ENCODE results near the gene TMEM271. TPM values are rescaled to one million over a fixed set of nuclear protein-coding genes. Genes with fewer than 3 reads are reported as not detected.

TMEM271 gene
- total RNA-seq, 1 donor from 2014 or later: not detected

- Histone ChIP-seq H3K27me3 (ENCODE audit: low read depth) (peaks cover 14% of the 10 kb centered on the region), H3K4me3 (no peak overlapping the region), H3K9me3 (no peaks in the 10 kb centered on the region), H3K36me3 (no peaks in the 10 kb centered on the region), H3K27ac (no peak overlapping the region), H3K4me1 (no peaks in the 10 kb centered on the region)
- no peak for ATAC-seq
- intact Hi-C loops (cut with DNase I): no loop called here
- TF ChIP-seq CTCF (IDR thresholded peaks at IDR 0.05): no peak
- no peak for DNase-seq
Observed at GRCh38 chr4:622996-623913, 47.2 kb upstream of the TMEM271 start.

GRCh38 chr4:622071-622995 is 46.2 kb upstream of the TMEM271 start:
- H3K4me3 ChIP-seq: no peak overlapping the region
- no peak for TF ChIP-seq CTCF (IDR thresholded peaks at IDR 0.05)
- intact Hi-C loops (cut with DNase I): no loop called here
- no peaks in the 10 kb centered on the region for H3K36me3 ChIP-seq
- no peaks in the 10 kb centered on the region for H3K4me1 ChIP-seq
- no peaks in the 10 kb centered on the region for H3K9me3 ChIP-seq
- DNase-seq: no peak
- no peak overlapping the region for H3K27ac ChIP-seq
- H3K27me3 ChIP-seq (ENCODE audit: low read depth): peaks cover 20% of the 10 kb centered on the region
- no peak for ATAC-seq

- intact Hi-C loops (cut with DNase I): no loop called here
- ATAC-seq: no peak
- Histone ChIP-seq H3K9me3 (no peaks in the 10 kb centered on the region), H3K27me3 (ENCODE audit: low read depth) (peaks cover 21% of the 10 kb centered on the region), H3K4me3 (no peak overlapping the region), H3K4me1 (no peaks in the 10 kb centered on the region), H3K36me3 (no peaks in the 10 kb centered on the region), H3K27ac (no peak overlapping the region)
- no peak for TF ChIP-seq CTCF (IDR thresholded peaks at IDR 0.05)
- no peak for DNase-seq
Observed at GRCh38 chr4:621296-622070, 45.4 kb upstream of the TMEM271 start.

GRCh38 chr4:620851-621261 is 44.8 kb upstream of the TMEM271 start:
- DNase-seq (no peak), ATAC-seq (no peak)
- H3K4me3 ChIP-seq: no peak overlapping the region
- H3K9me3 ChIP-seq: no peaks in the 10 kb centered on the region
- H3K27me3 ChIP-seq (ENCODE audit: low read depth): peaks cover 16% of the 10 kb centered on the region
- no peaks in the 10 kb centered on the region for H3K4me1 ChIP-seq
- intact Hi-C loops (cut with DNase I): no loop called here
- H3K36me3 ChIP-seq: no peaks in the 10 kb centered on the region
- no peak overlapping the region for H3K27ac ChIP-seq
- no peak for TF ChIP-seq CTCF (IDR thresholded peaks at IDR 0.05)

GRCh38 chr4:620201-620600 is 44.1 kb upstream of the TMEM271 start:
- ATAC-seq: no peak
- TF ChIP-seq CTCF (IDR thresholded peaks at IDR 0.05): no peak
- DNase-seq: no peak
- Histone ChIP-seq H3K36me3 (no peaks in the 10 kb centered on the region), H3K27me3 (ENCODE audit: low read depth) (peaks cover 14% of the 10 kb centered on the region), H3K9me3 (no peaks in the 10 kb centered on the region), H3K4me1 (no peaks in the 10 kb centered on the region), H3K27ac (no peak overlapping the region), H3K4me3 (no peak overlapping the region)
- intact Hi-C loops (cut with DNase I): no loop called here

Data from lower lobe of right lung (tissue), 2 donors.